Stimulated activated naive CD8-positive, alpha-beta T cell treated with anti-CD3 and anti-CD28 coated beads, Interleukin-15, Interleukin-2, amounts not matched to agents 100 ng/mL and 50 ng/mL, for 24 hours (primary cell): Measurements from ENCODE around the gene SHC4.
"Not testable (repeated sequence)": the region's sequence is repeated elsewhere in the genome, so short reads cannot be mapped to it uniquely, and the experiment has no call there.

ENCODE experiments used
- H3K27ac Mint-ChIP-seq: one replicate; pipeline ENCODE4 v1.8.0; 2021; ENCODE audit warnings: mild to moderate bottlenecking, mixed read lengths
- H3K27me3 Mint-ChIP-seq: one replicate; pipeline ENCODE4 v1.8.0; 2021; ENCODE audit warnings: mixed read lengths
- H3K36me3 Mint-ChIP-seq: one replicate; pipeline ENCODE4 v1.8.0; 2021; ENCODE audit warnings: low read depth, mixed read lengths
- H3K4me1 Mint-ChIP-seq: one replicate; pipeline ENCODE4 v1.8.0; 2021; ENCODE audit warnings: low read depth, mixed read lengths
- H3K4me3 Mint-ChIP-seq: one replicate; pipeline ENCODE4 v1.8.0; 2021; ENCODE audit warnings: mild to moderate bottlenecking, mixed read lengths
- H3K9me3 Mint-ChIP-seq: one replicate; pipeline ENCODE4 v1.8.0; 2021; ENCODE audit warnings: mixed read lengths

SHC4 gene

GRCh38 chr15:48802867-48803266, 160.9 kb downstream of the SHC4 start:
- no peak overlapping the region for H3K4me3 Mint-ChIP-seq
- peaks cover 16% of the 10 kb centered on the region for H3K4me1 Mint-ChIP-seq
- H3K36me3 Mint-ChIP-seq = peaks cover 60% of the 10 kb centered on the region
- H3K9me3 Mint-ChIP-seq = no peaks in the 10 kb centered on the region
- no peak overlapping the region for H3K27ac Mint-ChIP-seq
- H3K27me3 Mint-ChIP-seq = no peaks in the 10 kb centered on the region

GRCh38 chr15:48802257-48802656, 161.5 kb downstream of the SHC4 start:
- no peaks in the 10 kb centered on the region for H3K27me3 Mint-ChIP-seq

GRCh38 chr15:48800811-48801455, 162.8 kb downstream of the SHC4 start:
- Mint-ChIP-seq H3K27ac (no peak overlapping the region), H3K9me3 (no peaks in the 10 kb centered on the region), H3K36me3 (peaks cover 66% of the 10 kb centered on the region), H3K27me3 (no peaks in the 10 kb centered on the region), H3K4me1 (peaks cover 20% of the 10 kb centered on the region), H3K4me3 (no peak overlapping the region)

More at GRCh38 chr15:48802257-48802656, 161.5 kb downstream of the SHC4 start:
- H3K4me1 Mint-ChIP-seq = peaks cover 20% of the 10 kb centered on the region
- H3K9me3 Mint-ChIP-seq = no peaks in the 10 kb centered on the region
- no peak overlapping the region for H3K4me3 Mint-ChIP-seq
- no peak overlapping the region for H3K27ac Mint-ChIP-seq
- peaks cover 64% of the 10 kb centered on the region for H3K36me3 Mint-ChIP-seq

- Mint-ChIP-seq H3K27me3 (no peaks in the 10 kb centered on the region), H3K36me3 (peaks cover 67% of the 10 kb centered on the region), H3K9me3 (no peaks in the 10 kb centered on the region), H3K4me3 (no peak overlapping the region), H3K27ac (no peak overlapping the region), H3K4me1 (peaks cover 20% of the 10 kb centered on the region)
These were observed 163.5 kb downstream of the SHC4 start for GRCh38 chr15:48800245-48800644.

DNA sequence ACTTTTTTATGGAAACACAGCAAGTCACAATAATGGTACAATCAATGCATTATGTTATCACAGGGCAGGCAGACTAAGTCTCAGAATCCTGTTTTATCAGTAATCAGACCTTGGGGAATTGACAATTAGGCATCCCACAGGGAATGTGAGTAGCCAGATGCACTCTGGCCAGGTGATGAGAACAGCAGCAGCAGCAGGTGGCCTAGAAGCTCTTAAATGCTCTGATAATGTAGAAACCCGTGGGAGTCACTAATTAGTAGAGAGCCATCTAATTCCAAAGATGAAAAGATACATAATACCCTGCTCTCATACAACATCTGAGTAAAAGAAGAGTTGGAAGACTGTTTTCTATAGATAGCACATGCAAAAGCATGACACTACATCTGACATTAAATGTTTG, 165.4 kb downstream of the SHC4 start:
- Mint-ChIP-seq H3K27ac (no peak overlapping the region), H3K4me3 (no peak overlapping the region), H3K9me3 (no peaks in the 10 kb centered on the region), H3K4me1 (peaks cover 24% of the 10 kb centered on the region), H3K27me3 (no peaks in the 10 kb centered on the region), H3K36me3 (peaks cover 58% of the 10 kb centered on the region)

GRCh38 chr15:48796930-48797329, 166.8 kb downstream of the SHC4 start:
- Mint-ChIP-seq H3K4me3 (no peak overlapping the region), H3K9me3 (no peaks in the 10 kb centered on the region), H3K27ac (no peak overlapping the region), H3K36me3 (peaks cover 58% of the 10 kb centered on the region), H3K4me1 (peaks cover 19% of the 10 kb centered on the region), H3K27me3 (no peaks in the 10 kb centered on the region)

DNA sequence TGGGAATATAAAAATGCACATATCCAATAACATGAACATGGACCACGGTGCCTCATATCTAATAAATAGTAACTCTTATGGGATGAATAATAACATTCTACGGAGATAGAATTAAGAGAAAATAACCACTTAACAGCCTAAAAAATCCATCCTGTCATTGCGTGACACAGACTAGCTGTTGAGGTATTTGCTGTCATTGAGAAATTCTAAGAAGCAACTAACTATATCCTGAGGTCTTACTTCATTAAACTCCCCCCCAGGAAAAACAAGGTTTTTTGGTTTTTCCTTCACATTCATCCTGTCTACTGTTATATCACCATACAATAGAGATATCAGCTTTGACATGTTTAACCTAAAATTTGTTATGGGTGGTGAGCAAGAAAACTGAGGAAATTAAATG, 167.2 kb downstream of the SHC4 start:
- Mint-ChIP-seq H3K27ac (no peak overlapping the region), H3K27me3 (no peaks in the 10 kb centered on the region), H3K4me1 (peaks cover 19% of the 10 kb centered on the region), H3K4me3 (no peak overlapping the region), H3K36me3 (peaks cover 59% of the 10 kb centered on the region), H3K9me3 (no peaks in the 10 kb centered on the region)

- Mint-ChIP-seq H3K27me3 (no peaks in the 10 kb centered on the region), H3K27ac (no peak overlapping the region), H3K36me3 (peaks cover 59% of the 10 kb centered on the region), H3K4me3 (no peak overlapping the region), H3K4me1 (peaks cover 15% of the 10 kb centered on the region), H3K9me3 (no peaks in the 10 kb centered on the region)
These were observed 167.8 kb downstream of the SHC4 start for GRCh38 chr15:48795901-48796300.

- no peaks in the 10 kb centered on the region for H3K27me3 Mint-ChIP-seq
- H3K27ac Mint-ChIP-seq = peak overlapping the region; percentile 77
- H3K36me3 Mint-ChIP-seq = peaks cover 68% of the 10 kb centered on the region
- H3K9me3 Mint-ChIP-seq = no peaks in the 10 kb centered on the region
- peak overlapping the region; percentile 43 for H3K4me3 Mint-ChIP-seq
- H3K4me1 Mint-ChIP-seq = peaks cover 15% of the 10 kb centered on the region
These were observed 169.0 kb downstream of the SHC4 start for GRCh38 chr15:48794697-48795134.

GRCh38 chr15:48792408-48792807, 171.3 kb downstream of the SHC4 start:
- peaks cover 13% of the 10 kb centered on the region for H3K4me1 Mint-ChIP-seq
- peaks cover 81% of the 10 kb centered on the region for H3K36me3 Mint-ChIP-seq
- H3K27me3 Mint-ChIP-seq = no peaks in the 10 kb centered on the region
- no peak overlapping the region for H3K27ac Mint-ChIP-seq
- no peaks in the 10 kb centered on the region for H3K9me3 Mint-ChIP-seq
- H3K4me3 Mint-ChIP-seq = no peak overlapping the region

- not testable (repeated sequence) for H3K27ac Mint-ChIP-seq, H3K4me1 Mint-ChIP-seq, H3K9me3 Mint-ChIP-seq, H3K4me3 Mint-ChIP-seq, H3K27me3 Mint-ChIP-seq
- H3K36me3 Mint-ChIP-seq = peaks cover 70% of the 10 kb centered on the region
These were observed 173.1 kb downstream of the SHC4 start for GRCh38 chr15:48790466-48791115.

GRCh38 chr15:48785712-48786111, 178.0 kb downstream of the SHC4 start:
- no peak overlapping the region for H3K4me3 Mint-ChIP-seq
- no peak overlapping the region for H3K27ac Mint-ChIP-seq
- no peaks in the 10 kb centered on the region for H3K4me1 Mint-ChIP-seq
- peaks cover 81% of the 10 kb centered on the region for H3K36me3 Mint-ChIP-seq
- no peaks in the 10 kb centered on the region for H3K9me3 Mint-ChIP-seq
- no peaks in the 10 kb centered on the region for H3K27me3 Mint-ChIP-seq

GRCh38 chr15:48785195-48785594, 178.5 kb downstream of the SHC4 start:
- no peaks in the 10 kb centered on the region for H3K9me3 Mint-ChIP-seq
- H3K4me1 Mint-ChIP-seq = no peaks in the 10 kb centered on the region
- H3K4me3 Mint-ChIP-seq = no peak overlapping the region
- no peak overlapping the region for H3K27ac Mint-ChIP-seq
- no peaks in the 10 kb centered on the region for H3K27me3 Mint-ChIP-seq
- H3K36me3 Mint-ChIP-seq = peaks cover 82% of the 10 kb centered on the region

GRCh38 chr15:48784756-48785155, 179.0 kb downstream of the SHC4 start:
- Mint-ChIP-seq H3K9me3 (no peaks in the 10 kb centered on the region), H3K27ac (no peak overlapping the region), H3K36me3 (peaks cover 82% of the 10 kb centered on the region), H3K4me1 (no peaks in the 10 kb centered on the region), H3K27me3 (no peaks in the 10 kb centered on the region), H3K4me3 (no peak overlapping the region)

- no peaks in the 10 kb centered on the region for H3K9me3 Mint-ChIP-seq
- no peaks in the 10 kb centered on the region for H3K4me1 Mint-ChIP-seq
- H3K27ac Mint-ChIP-seq = no peak overlapping the region
- H3K27me3 Mint-ChIP-seq = no peaks in the 10 kb centered on the region
- H3K4me3 Mint-ChIP-seq = no peak overlapping the region
- peaks cover 83% of the 10 kb centered on the region for H3K36me3 Mint-ChIP-seq
These were observed 180.8 kb downstream of the SHC4 start for GRCh38 chr15:48782911-48783310.
